HUES6 (cell line): Measurements from ENCODE around the gene FAP.

ENCODE experiments used
- H3K27ac ChIP-seq: 2 replicates; pipeline ENCODE4 v1.7.0; 2013; ENCODE audit warnings: low read depth, mild to moderate bottlenecking, low read length, inconsistent platforms
- H3K27me3 ChIP-seq: 2 replicates; pipeline ENCODE4 v1.6.1; 2013; ENCODE audit warnings: low read length; ENCODE audit not compliant: control insufficient read depth, insufficient read depth
- H3K36me3 ChIP-seq: 2 replicates; pipeline ENCODE4 v1.6.1; 2013; ENCODE audit warnings: low read length; ENCODE audit not compliant: control insufficient read depth, insufficient read depth
- H3K4me1 ChIP-seq: 2 replicates; pipeline ENCODE4 v1.6.1; 2013; ENCODE audit warnings: low read length; ENCODE audit not compliant: control insufficient read depth, insufficient read depth
- H3K4me3 ChIP-seq: 2 replicates; pipeline ENCODE4 v1.5.1; 2013; ENCODE audit warnings: low read depth, low read length
- H3K9ac ChIP-seq: one replicate; pipeline ENCODE4 v1.6.1; 2013; ENCODE audit warnings: mild to moderate bottlenecking, low read length
- H3K9me3 ChIP-seq: 2 replicates; pipeline ENCODE4 v1.6.1; 2013; ENCODE audit warnings: low read depth, low read length; ENCODE audit not compliant: control insufficient read depth, insufficient read depth

FAP gene

GRCh38 chr2:162164802-162165201 lies 78.4 kb downstream of the FAP start:
- no peaks in the 10 kb centered on the region for H3K9me3 ChIP-seq
- H3K27ac ChIP-seq, result no peak overlapping the region
- H3K36me3 ChIP-seq, result no peaks in the 10 kb centered on the region
- no peak overlapping the region for H3K4me3 ChIP-seq
- no peak overlapping the region for H3K9ac ChIP-seq
- H3K4me1 ChIP-seq, result no peaks in the 10 kb centered on the region
- H3K27me3 ChIP-seq, result no peaks in the 10 kb centered on the region

- Histone ChIP-seq H3K4me3 (no peak overlapping the region), H3K4me1 (no peaks in the 10 kb centered on the region), H3K9ac (no peak overlapping the region), H3K36me3 (no peaks in the 10 kb centered on the region), H3K27ac (no peak overlapping the region), H3K27me3 (no peaks in the 10 kb centered on the region), H3K9me3 (no peaks in the 10 kb centered on the region)
Measured at GRCh38 chr2:162159446-162159845, 83.8 kb downstream of the FAP start.

- Histone ChIP-seq H3K36me3 (no peaks in the 10 kb centered on the region), H3K27me3 (no peaks in the 10 kb centered on the region), H3K4me1 (no peaks in the 10 kb centered on the region), H3K9ac (no peak overlapping the region), H3K27ac (no peak overlapping the region), H3K4me3 (no peak overlapping the region), H3K9me3 (no peaks in the 10 kb centered on the region)
Measured at GRCh38 chr2:162156149-162156548, 87.1 kb downstream of the FAP start.

GRCh38 chr2:162155093-162155492 lies 88.2 kb downstream of the FAP start:
- H3K27me3 ChIP-seq, result no peaks in the 10 kb centered on the region
- H3K27ac ChIP-seq, result no peak overlapping the region
- H3K9ac ChIP-seq, result no peak overlapping the region
- H3K4me1 ChIP-seq, result no peaks in the 10 kb centered on the region
- no peak overlapping the region for H3K4me3 ChIP-seq
- no peaks in the 10 kb centered on the region for H3K9me3 ChIP-seq
- H3K36me3 ChIP-seq, result no peaks in the 10 kb centered on the region

- Histone ChIP-seq H3K4me3 (no peak overlapping the region), H3K9me3 (no peaks in the 10 kb centered on the region), H3K36me3 (no peaks in the 10 kb centered on the region), H3K27me3 (no peaks in the 10 kb centered on the region), H3K27ac (no peak overlapping the region), H3K9ac (no peak overlapping the region), H3K4me1 (peaks cover 6% of the 10 kb centered on the region; the same call in 1 of the 2 replicates)
Measured at GRCh38 chr2:162153608-162154224, 89.5 kb downstream of the FAP start.

GRCh38 chr2:162152147-162152546 lies 91.1 kb downstream of the FAP start, which contains the start of gene GCG:
Gene GCG (minus strand): TSS chr2:162152247. CDS start chr2:162149178, 3,069 bp downstream.
- Histone ChIP-seq H3K4me1 (peaks cover 6% of the 10 kb centered on the region; the same call in 1 of the 2 replicates), H3K4me3 (no peak within 1 kb of the TSS), H3K27me3 (no peaks in the 10 kb centered on the region), H3K9ac (no peak within 1 kb of the TSS), H3K36me3 (no peaks in the 10 kb centered on the region), H3K9me3 (no peaks in the 10 kb centered on the region), H3K27ac (no peak within 1 kb of the TSS)

- Histone ChIP-seq H3K27ac (no peak overlapping the region), H3K4me3 (no peak overlapping the region), H3K9me3 (no peaks in the 10 kb centered on the region), H3K36me3 (no peaks in the 10 kb centered on the region), H3K4me1 (peaks cover 6% of the 10 kb centered on the region; the same call in 1 of the 2 replicates), H3K27me3 (no peaks in the 10 kb centered on the region), H3K9ac (no peak overlapping the region)
Measured at GRCh38 chr2:162149940-162150339, 93.3 kb downstream of the FAP start.

- Histone ChIP-seq H3K9me3 (no peaks in the 10 kb centered on the region), H3K9ac (no peak overlapping the region), H3K4me3 (no peak overlapping the region), H3K27ac (no peak overlapping the region), H3K4me1 (peaks cover 6% of the 10 kb centered on the region; the same call in 1 of the 2 replicates), H3K27me3 (no peaks in the 10 kb centered on the region), H3K36me3 (no peaks in the 10 kb centered on the region)
Measured at GRCh38 chr2:162149466-162149865, 93.8 kb downstream of the FAP start.

- Histone ChIP-seq H3K9ac (no peak overlapping the region), H3K36me3 (no peaks in the 10 kb centered on the region), H3K27me3 (no peaks in the 10 kb centered on the region), H3K9me3 (no peaks in the 10 kb centered on the region), H3K27ac (no peak overlapping the region), H3K4me3 (no peak overlapping the region), H3K4me1 (peaks cover 6% of the 10 kb centered on the region; the same call in 1 of the 2 replicates)
Measured at GRCh38 chr2:162148956-162149355, 94.3 kb downstream of the FAP start.

- H3K27ac ChIP-seq, result no peak overlapping the region
- H3K4me1 ChIP-seq, result no peaks in the 10 kb centered on the region
- no peaks in the 10 kb centered on the region for H3K27me3 ChIP-seq
- H3K9me3 ChIP-seq, result no peaks in the 10 kb centered on the region
- no peak overlapping the region for H3K9ac ChIP-seq
- H3K4me3 ChIP-seq, result no peak overlapping the region
- no peaks in the 10 kb centered on the region for H3K36me3 ChIP-seq
Measured at GRCh38 chr2:162143969-162144368, 99.3 kb downstream of the FAP start.

GRCh38 chr2:162138310-162138709 lies 104.9 kb downstream of the FAP start:
- Histone ChIP-seq H3K4me3 (no peak overlapping the region), H3K27ac (no peak overlapping the region), H3K9me3 (no peaks in the 10 kb centered on the region), H3K27me3 (no peaks in the 10 kb centered on the region), H3K9ac (no peak overlapping the region), H3K4me1 (no peaks in the 10 kb centered on the region), H3K36me3 (no peaks in the 10 kb centered on the region)
